Measurements from ENCODE around the gene CLDN11.

CLDN11 gene

GRCh38 chr3:170473358-170473757, 54.7 kb downstream of the CLDN11 start:
- no peak for DNase-seq

DNA sequence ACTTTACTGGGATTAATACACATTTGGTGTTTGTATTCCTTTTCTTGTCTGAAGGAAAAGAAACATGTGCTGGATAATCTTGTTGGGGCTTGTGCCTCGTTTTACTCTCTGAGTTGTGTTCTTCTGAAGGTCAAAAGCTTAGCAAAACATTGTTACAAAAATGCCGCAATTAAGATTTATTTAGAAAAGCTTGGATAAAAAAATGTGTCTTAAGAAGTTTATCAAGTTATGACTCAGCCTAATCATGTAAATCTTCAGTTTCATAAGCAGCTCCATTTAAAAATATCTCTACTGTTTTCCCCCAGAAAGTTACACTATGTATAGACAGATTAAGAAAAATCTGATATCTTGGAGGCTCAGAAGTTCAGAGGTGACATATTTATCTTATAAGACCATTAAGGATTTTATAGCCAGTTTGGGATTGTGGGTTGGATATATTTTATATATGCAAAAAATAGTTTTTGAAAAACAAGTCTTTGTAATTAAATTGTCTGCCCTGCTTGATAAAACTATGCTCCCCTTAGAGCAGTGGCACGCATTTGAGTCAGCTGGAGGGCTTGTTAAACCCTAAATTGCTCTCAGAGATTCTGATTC, 56.5 kb downstream of the CLDN11 start:
- no peak for DNase-seq

DNA sequence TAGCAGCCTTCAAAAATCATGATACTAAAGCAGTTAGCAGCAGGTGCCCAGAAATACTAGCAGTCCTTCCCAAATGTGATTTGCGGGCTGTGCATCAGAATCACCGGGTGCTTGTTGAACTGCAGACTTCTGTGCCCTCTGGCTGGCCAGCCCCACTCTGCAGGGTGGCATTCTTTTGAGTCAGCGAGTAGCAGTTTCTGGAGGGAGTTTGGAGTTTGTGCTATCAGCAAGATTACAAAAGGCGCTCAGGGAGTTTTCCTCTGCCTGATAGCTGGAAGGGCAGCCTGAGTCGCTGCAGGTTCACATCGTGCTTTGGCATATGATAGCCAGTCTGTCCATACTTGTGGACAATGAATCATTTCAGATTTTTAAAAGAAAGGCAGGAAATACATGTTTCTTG, 57.6 kb downstream of the CLDN11 start:
- DNase-seq = no peak

DNA sequence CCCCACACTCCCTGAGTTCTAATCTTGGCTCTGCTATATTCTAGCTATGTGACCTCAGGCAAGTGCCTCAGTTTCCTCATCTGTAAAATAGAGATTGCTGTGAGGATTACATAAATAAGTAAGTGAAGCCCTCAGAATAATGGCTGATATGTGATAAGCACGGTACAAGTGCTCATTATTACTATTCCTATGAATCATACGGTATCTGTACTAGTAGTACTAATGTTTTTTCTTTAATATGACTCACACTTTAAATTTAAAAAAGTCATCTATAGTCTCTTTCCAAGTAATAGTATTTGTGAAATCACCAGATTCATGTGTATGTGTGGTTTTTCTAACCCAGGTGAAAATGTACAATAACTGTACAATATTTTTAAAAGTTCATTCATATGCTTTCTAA, 58.7 kb downstream of the CLDN11 start:
- DNase-seq = no peak

- DNase-seq = no peak
These were observed 61.4 kb downstream of the CLDN11 start for GRCh38 chr3:170480111-170480510.

- DNase-seq = no peak
These were observed 63.5 kb downstream of the CLDN11 start for GRCh38 chr3:170482199-170482598.

DNA sequence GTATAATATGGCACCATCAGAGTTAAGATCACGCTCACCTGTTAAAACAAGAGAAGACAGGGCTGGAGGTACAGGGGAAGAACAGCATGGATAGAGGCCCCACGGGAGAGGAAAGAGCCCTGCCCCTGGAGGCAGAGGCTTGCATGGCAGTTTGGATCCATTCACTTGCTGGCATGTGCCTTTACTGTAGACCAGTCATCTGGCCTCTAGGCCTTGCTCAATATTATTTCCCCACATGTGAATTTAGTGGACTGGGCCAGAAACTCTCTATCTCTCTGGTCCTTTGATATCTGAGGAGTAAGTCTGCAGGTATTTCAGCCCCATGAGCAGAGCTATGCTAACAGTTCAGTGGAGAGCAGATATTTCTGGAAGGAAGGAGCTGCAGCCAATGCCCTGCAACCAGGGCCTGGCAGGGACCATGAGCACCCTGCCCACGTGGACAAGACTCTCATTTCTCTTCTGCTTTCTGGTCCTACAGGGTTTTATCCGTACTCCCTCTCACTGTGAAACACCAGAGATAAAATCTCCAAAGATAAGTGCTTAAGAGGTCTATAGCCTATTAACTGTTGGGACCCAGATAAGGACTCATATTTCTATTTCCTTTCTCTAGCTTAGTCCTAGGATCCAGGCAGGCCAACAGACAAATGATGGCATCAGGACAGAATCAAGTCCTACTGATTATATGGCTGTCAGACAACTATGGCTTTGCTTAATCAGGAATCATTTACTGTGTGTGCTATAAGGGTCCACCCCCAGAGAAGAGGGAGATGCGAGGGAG, 65.0 kb downstream of the CLDN11 start:
- DNase-seq = no peak

Data from stimulated activated CD4-positive, alpha-beta T cell treated with anti-CD3 and anti-CD28 coated beads, Interleukin-4, amount 100 ng/mL, for 4 hours (primary cell).